Spleen (tissue), 7 donors: ENCODE measurements around the gene FAM89A.

Experiments
- CTCF ChIP-seq, 11 experiments: fragments of 200-600 bp in 7 of 11; fragments of 450-650 bp in 4 of 11; sonication (generic) in 4 of 11; IDR thresholded peaks in 8 of 11; conservative IDR thresholded peaks in 3 of 11; 1 replicate in 7 of 11; 2 replicates in 4 of 11; pipeline versions ENCODE4 v1.4.0 to v1.8.0; 2016 to 2021; ENCODE audit warnings: antibody characterized with exemption in 11 of 11, inconsistent platforms in 4 of 11, mild to moderate bottlenecking in 1 of 11
- POLR2A ChIP-seq, 3 donors: fragments of 450-650 bp; IDR thresholded peaks; one replicate each; pipeline ENCODE4 v1.5.1; 2017; ENCODE audit warnings: antibody characterized with exemption in 3 of 3, mild to moderate bottlenecking in 1 of 3
- donor health status: DM: no; HTN: no; CAD: no; lungs with moderate emphysema.
- donor health status: DM: no; HTN: no; CAD: no.
- donor health status: DM: no; HTN: no; CAD: no.

GRCh38 chr1:230979952-230980351, 60.1 kb downstream of the FAM89A start:
- TF ChIP-seq CTCF (IDR thresholded peaks at IDR 0.05 in 8 of 11, conservative IDR thresholded peaks at IDR 0.05 in 3 of 11) (no peak), POLR2A (IDR thresholded peaks at IDR 0.05) (no peak)
